ENCODE results near the gene RPLP1.

The RPLP1 gene

GRCh38 chr15:69421498-69421897 lies 31.1 kb upstream of the RPLP1 start:
- Histone ChIP-seq H3K4me2 (ENCODE audit: low read length) (no peak overlapping the region), H3K36me3 (ENCODE audit: control insufficient read depth, low read length) (peaks cover 94% of the 10 kb centered on the region), H4K20me1 (ENCODE audit: control insufficient read depth, insufficient read depth, low read depth, low read length) (peaks cover 3% of the 10 kb centered on the region; the same call in 1 of the 2 replicates), H3K79me2 (ENCODE audit: control insufficient read depth, low read length) (peaks cover 32% of the 10 kb centered on the region), H3F3A (ENCODE audit: control insufficient read depth, insufficient read depth) (no peaks in the 10 kb centered on the region), H3K27ac (ENCODE audit: low read depth, low read length) (no peak overlapping the region), H3K9me2 (replicated peaks; ENCODE audit: control insufficient read depth, low read length) (no peaks in the 10 kb centered on the region), H3K27me3 (ENCODE audit: control insufficient read depth, low read length) (no peaks in the 10 kb centered on the region), H3K9me3 (ENCODE audit: control insufficient read depth, insufficient read depth, low read length) (no peaks in the 10 kb centered on the region), H3K4me3 (ENCODE audit: low read length) (no peak overlapping the region), H3K4me1 (ENCODE audit: control insufficient read depth, low read length) (peaks cover under 1% of the 10 kb centered on the region; the same call in 1 of the 2 replicates)
- TF ChIP-seq CTCF (IDR thresholded peaks at IDR 0.05; ENCODE audit: low read depth, low read length, poor library complexity, severe bottlenecking) (no peak), EZH2phosphoT487 (IDR thresholded peaks at IDR 0.05; ENCODE audit: borderline replicate concordance, low read length) (no peak)

GRCh38 chr15:69422336-69422895 lies 30.2 kb upstream of the RPLP1 start:
- H3K27ac ChIP-seq (ENCODE audit: low read depth, low read length) = no peak overlapping the region

GRCh38 chr15:69424001-69424400 lies 28.6 kb upstream of the RPLP1 start:
- peaks cover 3% of the 10 kb centered on the region; the same call in 1 of the 2 replicates for H4K20me1 ChIP-seq (ENCODE audit: control insufficient read depth, insufficient read depth, low read depth, low read length)
- H3K27ac ChIP-seq (ENCODE audit: low read depth, low read length) = no peak overlapping the region
- H3K27me3 ChIP-seq (ENCODE audit: control insufficient read depth, low read length) = no peaks in the 10 kb centered on the region
- H3K4me2 ChIP-seq (ENCODE audit: low read length) = no peak overlapping the region
- peaks cover 94% of the 10 kb centered on the region for H3K36me3 ChIP-seq (ENCODE audit: control insufficient read depth, low read length)
- no peaks in the 10 kb centered on the region for H3K9me3 ChIP-seq (ENCODE audit: control insufficient read depth, insufficient read depth, low read length)
- no peak overlapping the region for H3K4me3 ChIP-seq (ENCODE audit: low read length)
- no peaks in the 10 kb centered on the region for H3K4me1 ChIP-seq (ENCODE audit: control insufficient read depth, low read length)
- peaks cover 11% of the 10 kb centered on the region for H3K79me2 ChIP-seq (ENCODE audit: control insufficient read depth, low read length)
- H3F3A ChIP-seq (ENCODE audit: control insufficient read depth, insufficient read depth) = no peaks in the 10 kb centered on the region
- TF ChIP-seq EZH2phosphoT487 (IDR thresholded peaks at IDR 0.05; ENCODE audit: borderline replicate concordance, low read length) (no peak), CTCF (IDR thresholded peaks at IDR 0.05; ENCODE audit: low read depth, low read length, poor library complexity, severe bottlenecking) (no peak)
- no peaks in the 10 kb centered on the region for H3K9me2 ChIP-seq (replicated peaks; ENCODE audit: control insufficient read depth, low read length)

More at GRCh38 chr15:69422336-69422895, 30.2 kb upstream of the RPLP1 start:
- H3K4me2 ChIP-seq (ENCODE audit: low read length) = no peak overlapping the region
- H3K9me2 ChIP-seq (replicated peaks; ENCODE audit: control insufficient read depth, low read length) = no peaks in the 10 kb centered on the region
- no peaks in the 10 kb centered on the region for H3F3A ChIP-seq (ENCODE audit: control insufficient read depth, insufficient read depth)
- no peak overlapping the region for H3K4me3 ChIP-seq (ENCODE audit: low read length)
- H3K9me3 ChIP-seq (ENCODE audit: control insufficient read depth, insufficient read depth, low read length) = no peaks in the 10 kb centered on the region
- peaks cover 96% of the 10 kb centered on the region for H3K36me3 ChIP-seq (ENCODE audit: control insufficient read depth, low read length)
- H3K27me3 ChIP-seq (ENCODE audit: control insufficient read depth, low read length) = no peaks in the 10 kb centered on the region
- peaks cover 3% of the 10 kb centered on the region; the same call in 1 of the 2 replicates for H4K20me1 ChIP-seq (ENCODE audit: control insufficient read depth, insufficient read depth, low read depth, low read length)
- H3K4me1 ChIP-seq (ENCODE audit: control insufficient read depth, low read length) = no peaks in the 10 kb centered on the region
- TF ChIP-seq EZH2phosphoT487 (IDR thresholded peaks at IDR 0.05; ENCODE audit: borderline replicate concordance, low read length) (no peak), CTCF (IDR thresholded peaks at IDR 0.05; ENCODE audit: low read depth, low read length, poor library complexity, severe bottlenecking) (no peak)
- peaks cover 25% of the 10 kb centered on the region for H3K79me2 ChIP-seq (ENCODE audit: control insufficient read depth, low read length)

Data from DOHH2 (cell line).